Glomerular endothelial cell (primary cell): Measurements from ENCODE around the gene ZFP92. TPM values are rescaled to one million over a fixed set of nuclear protein-coding genes. Genes with fewer than 3 reads are reported as not detected.
A peak's percentile ranks its signal among the peaks of the same experiment; 100 is the strongest.
"Not testable (repeated sequence)": the region's sequence is repeated elsewhere in the genome, so short reads cannot be mapped to it uniquely, and the experiment has no call there.

Source experiments
- DNase-seq: peaks from one replicate; pipeline ENCODE4 v3.0.0-alpha.2; 2011; ENCODE audit warnings: low read depth, low spot score; ENCODE audit errors: extremely low read depth
- total RNA-seq: library from RNA; depleted of rRNA; stranded (reverse); fragments of >200 nt; gene quantifications from 2 replicates; pipeline ENCODE4 v1.2.3, GENCODE V29; 2015

Gene ZFP92
- total RNA-seq: 0.58 and 1.2 TPM in 2 replicates

GRCh38 chrX:153411255-153411987, at the start of gene ZFP92:
Gene ZFP92, plus strand, starts transcription at chrX:153411472. Its CDS starts 6,851 bp downstream, at chrX:153418323.
- no peak for DNase-seq

GRCh38 chrX:153361781-153362397, 49.4 kb upstream of the ZFP92 start:
- DNase-seq: no peak

- DNase-seq: no peak
Observed at GRCh38 chrX:153365670-153366069, 45.6 kb upstream of the ZFP92 start.

- DNase-seq: no peak
Observed at GRCh38 chrX:153366119-153366518, 45.2 kb upstream of the ZFP92 start.

- DNase-seq: no peak
Observed at GRCh38 chrX:153366878-153367538, 44.3 kb upstream of the ZFP92 start.

GRCh38 chrX:153370293-153371055, 40.8 kb upstream of the ZFP92 start:
- no peak for DNase-seq

- no peak for DNase-seq
Observed at GRCh38 chrX:153371256-153371655, 40.0 kb upstream of the ZFP92 start.

GRCh38 chrX:153372949-153373348, 38.3 kb upstream of the ZFP92 start:
- no peak for DNase-seq

- DNase-seq: no peak
Observed at GRCh38 chrX:153374426-153374825, 36.8 kb upstream of the ZFP92 start.

GRCh38 chrX:153375571-153375970, 35.7 kb upstream of the ZFP92 start:
- no peak for DNase-seq

- DNase-seq: no peak
Observed at GRCh38 chrX:153377727-153378126, 33.5 kb upstream of the ZFP92 start.

GRCh38 chrX:153378607-153379006, 32.7 kb upstream of the ZFP92 start:
- DNase-seq: no peak

GRCh38 chrX:153379508-153379907, 31.8 kb upstream of the ZFP92 start:
- DNase-seq: no peak

- no peak for DNase-seq
Observed at GRCh38 chrX:153379971-153380581, 31.2 kb upstream of the ZFP92 start.

GRCh38 chrX:153380691-153381090, 30.6 kb upstream of the ZFP92 start:
- DNase-seq: no peak

- peak; percentile 23 for DNase-seq
Observed at GRCh38 chrX:153381684-153382532, 29.4 kb upstream of the ZFP92 start.

GRCh38 chrX:153382563-153383482, 28.4 kb upstream of the ZFP92 start:
- no peak for DNase-seq

GRCh38 chrX:153384390-153384789, 26.9 kb upstream of the ZFP92 start:
- DNase-seq: no peak

GRCh38 chrX:153384973-153385372, 26.3 kb upstream of the ZFP92 start:
- DNase-seq: not testable (repeated sequence)
